SJSA1 (cell line): ENCODE results near the gene COL23A1. TPM values are rescaled to one million over a fixed set of nuclear protein-coding genes. Genes with fewer than 3 reads are reported as not detected.

Experiments used
- DNase-seq, 2 experiments: peaks; one replicate each; pipeline ENCODE4 v3.0.0-alpha.2; 2015 to 2020; ENCODE audit warnings: low spot score in 2 of 2, low read depth in 1 of 2
- H3K27ac ChIP-seq: fragments of 250-450 bp; sonication (Bioruptor Pico); 2 replicates; pipeline ENCODE4 v1.5.1; 2020; ENCODE audit warnings: mild to moderate bottlenecking, moderate library complexity
- H3K27me3 ChIP-seq: fragments of 250-450 bp; sonication (Bioruptor Pico); replicated peaks from 2 replicates; pipeline ENCODE4 v1.5.1; 2020; ENCODE audit warnings: mild to moderate bottlenecking, moderate library complexity
- H3K36me3 ChIP-seq: fragments of 250-450 bp; sonication (Bioruptor Pico); 2 replicates; pipeline ENCODE4 v1.5.1; 2020; ENCODE audit warnings: mild to moderate bottlenecking
- H3K4me1 ChIP-seq: fragments of 250-450 bp; sonication (Bioruptor Pico); replicated peaks from 2 replicates; pipeline ENCODE4 v1.6.1; 2021; ENCODE audit warnings: mild to moderate bottlenecking
- H3K4me3 ChIP-seq: fragments of 250-450 bp; sonication (Bioruptor Pico); 2 replicates; pipeline ENCODE4 v1.5.1; 2020; ENCODE audit warnings: mild to moderate bottlenecking
- H3K9me3 ChIP-seq: fragments of 250-450 bp; sonication (Bioruptor Pico); replicated peaks from 2 replicates; pipeline ENCODE4 v1.5.1; 2020; ENCODE audit warnings: mild to moderate bottlenecking
- total RNA-seq: library from RNA; depleted of rRNA; stranded (reverse); fragments of >200 nt; shearing (Covaris generic); gene quantifications from 2 replicates; pipeline ENCODE4 v1.2.3, GENCODE V29; 2014

Gene COL23A1
- total RNA-seq, 1 experiment from 2014 or later, result not detected

GRCh38 chr5:178346607-178347334 is 243.4 kb downstream of the COL23A1 start:
- no peak for DNase-seq
- no peak overlapping the region for H3K27ac ChIP-seq
- peaks cover 46% of the 10 kb centered on the region for H3K9me3 ChIP-seq
- H3K36me3 ChIP-seq, result no peaks in the 10 kb centered on the region
- H3K4me1 ChIP-seq, result no peaks in the 10 kb centered on the region
- H3K27me3 ChIP-seq, result no peaks in the 10 kb centered on the region
- no peak overlapping the region for H3K4me3 ChIP-seq

GRCh38 chr5:178343306-178343705 is 246.9 kb downstream of the COL23A1 start:
- Histone ChIP-seq H3K4me3 (no peak overlapping the region), H3K27me3 (no peaks in the 10 kb centered on the region), H3K9me3 (peaks cover 48% of the 10 kb centered on the region), H3K27ac (no peak overlapping the region), H3K4me1 (no peaks in the 10 kb centered on the region), H3K36me3 (no peaks in the 10 kb centered on the region)
- no peak for DNase-seq

- Histone ChIP-seq H3K9me3 (peaks cover 50% of the 10 kb centered on the region), H3K27ac (no peak overlapping the region), H3K36me3 (no peaks in the 10 kb centered on the region), H3K27me3 (no peaks in the 10 kb centered on the region), H3K4me3 (no peak overlapping the region), H3K4me1 (no peaks in the 10 kb centered on the region)
- no peak for DNase-seq
These were observed 248.4 kb downstream of the COL23A1 start for GRCh38 chr5:178341851-178342140.

GRCh38 chr5:178341091-178341850 is 248.9 kb downstream of the COL23A1 start:
- no peak overlapping the region for H3K27ac ChIP-seq
- no peak overlapping the region for H3K4me3 ChIP-seq
- H3K27me3 ChIP-seq, result no peaks in the 10 kb centered on the region
- H3K4me1 ChIP-seq, result no peaks in the 10 kb centered on the region
- H3K36me3 ChIP-seq, result no peaks in the 10 kb centered on the region
- no peak for DNase-seq
- peaks cover 47% of the 10 kb centered on the region for H3K9me3 ChIP-seq

- Histone ChIP-seq H3K4me3 (no peak overlapping the region), H3K36me3 (no peaks in the 10 kb centered on the region), H3K27me3 (no peaks in the 10 kb centered on the region), H3K4me1 (no peaks in the 10 kb centered on the region), H3K9me3 (peaks cover 48% of the 10 kb centered on the region), H3K27ac (no peak overlapping the region)
- no peak for DNase-seq
These were observed 249.6 kb downstream of the COL23A1 start for GRCh38 chr5:178340637-178341036.

- Histone ChIP-seq H3K9me3 (peaks cover 48% of the 10 kb centered on the region), H3K36me3 (no peaks in the 10 kb centered on the region), H3K4me3 (no peak overlapping the region), H3K27ac (no peak overlapping the region), H3K27me3 (no peaks in the 10 kb centered on the region), H3K4me1 (no peaks in the 10 kb centered on the region)
- no peak for DNase-seq
These were observed 250.0 kb downstream of the COL23A1 start for GRCh38 chr5:178340187-178340586.

GRCh38 chr5:178339272-178339671 is 250.9 kb downstream of the COL23A1 start:
- no peak overlapping the region for H3K27ac ChIP-seq

GRCh38 chr5:178338750-178339144 is 251.4 kb downstream of the COL23A1 start:
- Histone ChIP-seq H3K4me1 (no peaks in the 10 kb centered on the region), H3K27me3 (no peaks in the 10 kb centered on the region), H3K36me3 (no peaks in the 10 kb centered on the region), H3K9me3 (peaks cover 51% of the 10 kb centered on the region), H3K4me3 (no peak overlapping the region), H3K27ac (no peak overlapping the region)
- no peak for DNase-seq

More at GRCh38 chr5:178339272-178339671, 250.9 kb downstream of the COL23A1 start:
- Histone ChIP-seq H3K9me3 (peaks cover 50% of the 10 kb centered on the region), H3K36me3 (no peaks in the 10 kb centered on the region), H3K4me3 (no peak overlapping the region), H3K27me3 (no peaks in the 10 kb centered on the region), H3K4me1 (no peaks in the 10 kb centered on the region)
- DNase-seq, result no peak

GRCh38 chr5:178338126-178338749 is 252.0 kb downstream of the COL23A1 start:
- Histone ChIP-seq H3K4me1 (no peaks in the 10 kb centered on the region), H3K4me3 (no peak overlapping the region), H3K27ac (no peak overlapping the region), H3K36me3 (no peaks in the 10 kb centered on the region), H3K9me3 (peaks cover 57% of the 10 kb centered on the region), H3K27me3 (no peaks in the 10 kb centered on the region)
- DNase-seq, result no peak

GRCh38 chr5:178337334-178337741 is 252.9 kb downstream of the COL23A1 start:
- DNase-seq, result no peak
- H3K4me1 ChIP-seq, result no peaks in the 10 kb centered on the region
- H3K27ac ChIP-seq, result no peak overlapping the region
- H3K9me3 ChIP-seq, result peaks cover 59% of the 10 kb centered on the region
- H3K4me3 ChIP-seq, result no peak overlapping the region
- no peaks in the 10 kb centered on the region for H3K27me3 ChIP-seq
- no peaks in the 10 kb centered on the region for H3K36me3 ChIP-seq

GRCh38 chr5:178336889-178337288 is 253.3 kb downstream of the COL23A1 start:
- DNase-seq, result no peak
- Histone ChIP-seq H3K27ac (no peak overlapping the region), H3K4me1 (no peaks in the 10 kb centered on the region), H3K27me3 (no peaks in the 10 kb centered on the region), H3K9me3 (peaks cover 57% of the 10 kb centered on the region), H3K36me3 (no peaks in the 10 kb centered on the region), H3K4me3 (no peak overlapping the region)

- H3K4me1 ChIP-seq, result no peaks in the 10 kb centered on the region
- peaks cover 61% of the 10 kb centered on the region for H3K9me3 ChIP-seq
- H3K27ac ChIP-seq, result no peak overlapping the region
- no peaks in the 10 kb centered on the region for H3K27me3 ChIP-seq
- H3K36me3 ChIP-seq, result no peaks in the 10 kb centered on the region
- DNase-seq, result no peak
- no peak overlapping the region for H3K4me3 ChIP-seq
These were observed 254.7 kb downstream of the COL23A1 start for GRCh38 chr5:178335302-178336030.

GRCh38 chr5:178334861-178335260 is 255.3 kb downstream of the COL23A1 start:
- Histone ChIP-seq H3K9me3 (peaks cover 55% of the 10 kb centered on the region), H3K27ac (no peak overlapping the region), H3K4me3 (no peak overlapping the region), H3K27me3 (no peaks in the 10 kb centered on the region), H3K4me1 (no peaks in the 10 kb centered on the region), H3K36me3 (no peaks in the 10 kb centered on the region)
- DNase-seq, result no peak
